ENCODE data around the gene FAM118A. TPM values are rescaled to one million over a fixed set of nuclear protein-coding genes. Genes with fewer than 3 reads are reported as not detected.

Gene FAM118A
- total and polyA plus RNA-seq, 2 of the 8 experiments (the other 6 are each of a cell fraction or from before 2014, with no cell fraction given): 8.5 to 18.6 TPM

GRCh38 chr22:45353786-45354185 lies 44.1 kb downstream of the FAM118A start (continued):
- TF ChIP-seq CHD7 (IDR thresholded peaks at IDR 0.05; ENCODE audit: insufficient replicate concordance, low read length) (no peak), RXRA (IDR thresholded peaks at IDR 0.05; ENCODE audit: insufficient read depth, low read depth, low read length) (no peak), HDAC2 (IDR thresholded peaks at IDR 0.05; ENCODE audit: borderline replicate concordance in 1 of 2, low read depth in 2 of 2, low read length in 2 of 2) (no peak), HDAC6 (IDR thresholded peaks at IDR 0.05; ENCODE audit: low read depth, low read length) (no peak)
